ENCODE measurements around the gene SCAPER.

GRCh38 chr15:76467136-76467535, 438.0 kb downstream of the SCAPER start:
- TF ChIP-seq REST (IDR thresholded peaks at IDR 0.05; ENCODE audit: insufficient replicate concordance, low read depth) (no peak), CTCF (IDR thresholded peaks at IDR 0.05; ENCODE audit: insufficient read depth, low read length) (no peak)

All from HL-60 (cell line).